ENCODE data around the gene CLTB.

CLTB gene

DNA sequence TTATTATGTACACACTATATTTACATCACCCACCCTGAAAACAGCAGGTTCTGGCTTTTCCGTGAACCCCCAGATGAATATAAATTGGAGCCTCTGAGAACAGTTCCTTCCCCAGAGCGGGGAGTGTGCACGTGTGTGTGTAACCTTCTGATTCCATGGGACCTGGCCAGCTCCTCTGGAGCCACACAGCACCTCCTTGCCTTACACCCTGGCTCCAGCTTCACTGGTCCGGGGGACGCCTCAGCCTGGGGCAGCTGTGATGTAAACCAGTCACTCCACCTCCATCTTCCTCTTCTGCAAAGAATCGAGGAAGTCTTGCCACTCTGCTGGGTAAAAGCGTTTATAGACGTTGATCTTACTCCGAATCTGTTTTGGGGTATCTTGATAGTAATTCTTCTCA lies 32.4 kb downstream of the CLTB start:
- DNase-seq, result no peak

DNA sequence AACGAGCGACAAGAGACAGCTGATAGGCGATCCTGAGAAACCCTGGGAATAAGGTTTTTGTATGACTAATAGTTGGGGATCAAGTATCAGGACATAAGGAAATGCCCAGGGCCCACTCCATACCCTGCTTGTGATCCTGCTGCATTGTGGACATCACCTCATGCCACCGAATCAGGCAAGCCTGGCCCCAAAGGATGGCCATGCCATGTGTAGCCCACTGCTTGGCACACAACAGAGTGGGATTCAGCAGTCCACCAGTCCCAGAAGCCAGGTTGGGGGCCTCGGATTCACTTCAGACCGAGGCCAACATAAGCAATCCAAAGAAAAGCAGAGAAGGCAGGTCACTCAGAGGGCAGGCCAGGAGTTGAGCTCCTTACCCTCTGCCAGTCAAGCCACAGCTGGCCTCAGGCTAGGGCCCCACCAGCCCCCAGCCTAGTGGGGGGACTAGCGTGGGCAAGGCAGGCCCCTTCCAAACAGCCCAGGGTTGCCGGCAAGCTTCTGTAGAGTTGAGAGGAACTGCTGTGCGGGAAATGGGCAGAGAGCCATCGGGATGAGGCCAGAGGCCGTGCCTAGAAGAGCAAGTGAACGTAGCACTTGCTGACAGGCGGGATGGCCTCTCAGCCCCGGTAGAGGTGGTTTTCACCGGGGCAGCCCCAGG lies 33.0 kb downstream of the CLTB start:
- no peak for DNase-seq

DNA sequence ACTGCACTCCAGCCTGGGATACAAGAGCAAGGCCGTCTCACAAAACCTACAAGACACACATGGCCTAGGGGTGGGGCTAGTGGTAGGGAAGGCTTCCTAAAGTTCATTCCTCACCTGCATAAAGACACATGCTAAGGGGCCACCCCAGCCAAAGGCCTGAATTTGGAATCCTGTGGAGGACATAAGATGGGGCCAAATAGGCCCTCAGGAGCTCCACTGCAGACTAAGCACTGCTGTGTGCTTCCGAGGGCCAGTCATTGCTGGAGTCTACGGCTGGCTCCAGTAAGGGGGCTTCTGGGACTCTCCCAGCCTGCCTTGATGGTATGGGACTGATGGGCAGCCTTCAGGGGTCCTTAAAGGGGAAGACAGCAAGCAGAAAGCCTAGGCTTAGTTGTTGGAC lies 33.6 kb downstream of the CLTB start:
- DNase-seq, result no peak

DNA sequence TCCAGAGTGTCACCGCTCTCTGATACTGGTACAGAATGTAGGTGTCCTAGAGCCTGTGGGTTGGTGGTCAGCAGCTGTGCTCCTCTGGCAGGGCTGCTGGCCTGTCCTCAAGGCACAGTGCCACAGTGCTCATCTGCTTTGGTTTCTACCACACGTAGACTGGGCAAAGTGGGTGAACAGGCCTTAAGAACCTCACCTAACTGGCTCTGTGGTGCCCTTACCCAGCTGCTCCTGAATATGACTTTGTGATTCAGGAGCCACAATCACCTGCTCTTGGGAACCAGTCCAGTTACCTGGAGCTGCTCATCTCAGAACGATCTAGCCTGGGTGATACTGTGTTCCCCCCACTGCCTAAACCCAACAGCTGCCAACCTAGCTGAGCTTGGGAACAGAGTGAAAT lies 34.4 kb downstream of the CLTB start:
- DNase-seq, result no peak

- peak in 9 of 58 donors; percentile 4 to 39 (median 19) for DNase-seq
Observed at GRCh38 chr5:176381423-176381822, 34.9 kb downstream of the CLTB start.

DNA sequence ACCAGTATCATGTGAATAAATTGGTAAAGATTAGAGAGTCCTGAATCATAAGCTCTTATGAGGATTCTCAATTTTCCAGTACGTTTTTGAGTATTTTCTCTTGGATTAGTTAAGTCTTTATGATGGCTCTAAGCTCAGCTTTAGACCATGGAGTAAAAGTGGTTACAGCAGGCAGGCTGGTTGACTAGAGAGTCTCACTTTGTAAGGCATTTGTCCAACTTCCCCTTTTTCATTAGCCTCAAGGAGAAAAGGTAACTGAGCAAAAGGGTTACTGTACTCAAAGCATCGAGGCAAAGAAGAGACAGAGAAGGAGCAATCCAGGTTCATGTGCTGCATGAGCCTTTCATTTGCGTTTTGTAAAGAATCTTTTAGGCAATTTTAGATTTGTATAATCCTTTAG lies 36.5 kb downstream of the CLTB start:
- DNase-seq, result no peak

DNA sequence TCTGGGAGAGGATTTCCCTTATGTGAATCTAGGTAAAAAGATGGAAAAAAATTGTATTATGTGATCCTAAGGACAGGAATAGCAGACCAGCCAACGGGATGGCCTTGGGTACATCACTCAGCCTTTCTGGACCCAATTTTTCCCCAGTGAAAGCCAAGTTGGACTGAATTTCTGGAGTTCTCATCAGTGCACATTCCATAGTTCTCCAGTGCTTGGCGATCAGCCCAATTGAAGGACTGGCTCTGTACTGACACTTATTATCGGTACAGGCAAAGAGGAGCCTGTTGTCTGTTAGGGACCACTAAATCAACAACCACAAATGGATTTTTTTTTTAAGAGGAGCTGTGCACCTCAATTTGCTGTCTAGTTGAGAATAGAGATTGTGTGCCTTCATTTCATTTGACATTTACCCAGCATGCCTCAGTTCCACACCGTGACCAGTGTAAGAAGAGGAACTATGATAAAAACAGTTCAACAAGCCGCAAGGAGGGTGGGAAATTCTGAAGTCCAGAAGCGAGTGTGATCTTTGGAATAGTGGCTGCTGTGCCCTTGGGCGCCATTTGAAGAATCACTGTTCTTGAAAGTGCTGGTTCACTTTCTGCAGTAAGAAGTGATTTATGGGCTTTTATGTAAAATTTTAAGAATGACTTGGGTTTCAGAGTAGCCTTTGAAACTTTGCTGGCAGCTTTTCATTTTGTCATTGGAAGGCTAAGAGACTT lies 43.1 kb downstream of the CLTB start:
- peak in 1 of 58 donors; percentile 3 for DNase-seq

DNA sequence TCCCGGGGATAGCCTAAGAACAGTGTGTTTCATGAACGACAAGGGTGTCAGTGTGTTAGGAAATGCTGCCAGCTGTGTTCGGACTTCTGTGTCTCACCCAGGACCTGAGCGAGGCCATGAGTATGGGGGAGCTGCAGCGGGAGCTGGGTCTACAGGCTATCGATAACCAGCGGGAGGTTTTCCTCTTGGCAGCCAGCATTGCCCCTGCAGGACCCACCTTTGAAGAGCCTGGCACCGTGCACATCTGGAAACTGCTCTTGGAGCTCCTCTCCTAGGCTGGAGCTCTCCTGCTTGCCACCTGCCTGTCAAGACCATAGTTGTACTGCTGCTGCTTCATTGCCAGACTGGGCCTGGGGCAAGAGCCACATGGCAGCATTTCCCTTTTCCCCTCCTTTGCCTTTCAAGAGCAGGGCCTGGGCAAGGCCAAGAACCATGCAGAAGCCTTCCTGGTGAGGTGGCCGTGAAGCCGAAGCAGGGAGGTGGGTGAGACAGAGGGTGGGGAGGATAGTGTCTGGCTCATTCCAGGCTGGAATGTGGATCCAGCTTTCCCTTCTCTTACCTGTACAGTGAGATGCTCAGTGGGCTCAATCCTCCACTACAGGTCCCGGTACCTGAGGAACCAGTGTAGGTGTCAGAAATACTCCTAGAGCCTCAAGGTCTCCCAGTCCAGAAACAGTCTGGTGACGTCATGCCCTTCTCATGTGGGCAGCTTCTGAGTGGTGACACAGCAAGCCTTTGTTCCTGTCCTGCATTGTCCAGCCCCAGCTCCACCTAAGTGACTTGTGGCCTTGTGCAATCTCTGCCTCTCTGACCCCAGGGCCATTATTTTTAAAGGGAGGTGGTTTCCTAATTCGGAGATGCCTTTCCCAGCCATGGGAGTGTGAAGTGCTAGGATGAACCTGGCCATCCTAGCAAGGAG lies 44.5 kb downstream of the CLTB start:
- DNase-seq, result peak in 7 of 58 donors; percentile 4 to 41 (median 18)

DNA sequence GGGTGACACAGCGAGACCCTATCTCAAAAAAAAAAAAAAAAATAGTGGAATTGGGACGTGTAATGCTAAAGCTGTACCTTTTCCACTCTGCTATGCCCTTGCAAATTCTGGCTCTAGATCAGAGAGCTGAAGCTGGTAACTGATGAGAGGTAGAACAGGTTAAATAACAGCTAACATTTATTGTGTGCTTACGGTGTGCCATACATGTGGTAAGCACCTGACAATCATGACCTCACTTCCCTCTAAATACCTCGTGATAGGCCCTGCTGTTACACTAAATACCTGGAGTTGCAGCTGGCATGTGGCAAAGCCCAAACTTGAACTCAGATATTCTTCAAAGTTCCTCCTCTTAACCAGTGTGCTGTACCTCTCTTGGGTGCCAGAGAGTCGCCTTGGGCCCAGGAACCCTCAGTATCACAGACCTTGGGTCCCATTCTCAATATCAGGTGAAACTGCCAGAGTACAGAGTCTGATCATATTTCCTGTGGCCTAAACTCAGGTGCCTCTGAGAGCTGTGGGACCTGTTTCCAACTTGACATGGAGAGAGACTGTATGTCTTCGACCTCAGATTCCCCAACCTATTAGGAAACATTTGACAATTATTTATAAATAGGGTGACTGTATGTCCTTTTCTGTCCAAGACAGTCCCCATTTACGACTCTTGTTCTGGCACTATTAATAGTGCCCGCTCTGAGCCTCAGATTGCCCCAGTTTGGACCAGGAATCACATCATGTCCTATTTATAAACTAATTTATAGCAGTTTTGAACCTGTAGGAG lies 46.2 kb downstream of the CLTB start:
- DNase-seq, result no peak

- DNase-seq, result no peak
Observed at GRCh38 chr5:176368726-176369125, 47.6 kb downstream of the CLTB start.

GRCh38 chr5:176366232-176366894 lies 50.0 kb downstream of the CLTB start:
- DNase-seq, result peak in 1 of 58 donors; percentile 42

DNA sequence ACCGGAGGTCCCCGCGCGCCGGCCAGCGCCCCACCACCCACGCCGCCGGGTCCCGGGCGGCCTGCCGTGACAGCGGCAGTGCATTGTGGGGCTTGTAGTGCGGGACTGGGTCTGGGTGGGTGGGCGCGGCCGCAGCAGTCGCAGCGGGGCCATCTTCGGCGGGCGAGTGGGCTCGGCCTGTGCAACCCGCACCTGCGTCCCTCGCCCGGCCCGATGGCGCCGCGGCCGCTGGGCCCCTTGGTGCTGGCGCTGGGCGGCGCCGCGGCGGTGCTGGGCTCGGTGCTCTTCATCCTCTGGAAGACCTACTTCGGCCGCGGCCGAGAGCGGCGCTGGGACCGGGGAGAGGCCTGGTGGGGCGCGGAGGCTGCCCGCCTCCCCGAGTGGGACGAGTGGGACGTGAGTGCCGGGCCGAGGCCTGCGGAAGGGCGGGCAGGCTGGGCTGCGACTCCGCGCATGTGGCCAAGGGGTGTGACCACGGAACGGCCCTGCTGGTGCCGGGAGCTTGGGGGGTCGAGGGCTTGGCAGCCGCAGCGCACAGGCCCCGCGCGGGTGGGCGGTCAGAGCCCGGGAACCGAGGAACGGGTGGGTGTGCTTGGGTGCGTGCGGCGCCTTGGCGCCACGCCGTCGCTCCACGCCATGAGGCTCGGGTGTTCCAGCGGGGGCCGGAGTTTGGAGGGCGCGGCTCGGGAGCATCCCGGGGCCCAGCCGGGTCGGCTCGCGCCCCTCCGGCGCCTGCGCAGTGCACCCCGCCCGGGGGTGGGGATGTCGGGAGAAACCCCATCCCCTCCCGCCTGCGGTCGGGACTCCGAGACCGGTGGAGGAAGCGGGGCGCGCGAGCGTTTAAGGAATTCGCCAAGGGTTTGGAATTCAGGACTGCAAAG lies 50.7 kb downstream of the CLTB start, which contains the start of gene ARL10:
TSS of gene ARL10 (plus strand) at position 137 of the 881 bp plus-strand sequence. CDS start at position 214, 77 bp downstream.
- DNase-seq, result peak in 53 of 58 donors; percentile 10 to 81 (median 52)

DNA sequence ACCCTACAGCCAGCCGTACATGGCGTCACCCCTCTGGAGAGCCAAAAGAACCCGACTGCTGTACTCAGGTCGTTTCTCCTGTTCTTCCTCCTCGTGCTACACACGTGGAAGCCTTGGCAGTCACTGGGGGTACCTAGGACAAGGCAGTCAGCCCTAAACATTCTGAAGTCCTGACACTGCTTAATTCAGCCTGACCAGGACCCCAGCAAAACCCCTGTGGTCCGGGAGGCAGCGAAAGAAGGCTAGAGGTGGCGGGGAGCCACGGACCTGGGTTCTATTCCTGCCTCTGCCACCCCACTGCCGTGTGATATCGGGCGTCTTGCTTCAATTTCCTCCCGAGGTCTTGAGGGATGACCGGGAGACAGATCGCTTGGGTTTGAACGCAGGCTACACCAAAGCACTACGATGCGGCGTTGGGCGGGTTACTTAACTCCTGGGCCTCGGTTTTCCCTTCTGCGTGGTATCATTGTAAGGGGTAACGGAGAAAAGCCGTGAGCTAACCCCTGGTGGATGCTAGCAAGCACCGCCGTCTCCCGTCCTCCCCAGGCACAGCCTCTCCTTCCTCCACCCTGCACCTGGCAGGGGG lies 51.5 kb downstream of the CLTB start:
- peak in 4 of 58 donors; percentile 25 to 70 (median 48) for DNase-seq

DNA sequence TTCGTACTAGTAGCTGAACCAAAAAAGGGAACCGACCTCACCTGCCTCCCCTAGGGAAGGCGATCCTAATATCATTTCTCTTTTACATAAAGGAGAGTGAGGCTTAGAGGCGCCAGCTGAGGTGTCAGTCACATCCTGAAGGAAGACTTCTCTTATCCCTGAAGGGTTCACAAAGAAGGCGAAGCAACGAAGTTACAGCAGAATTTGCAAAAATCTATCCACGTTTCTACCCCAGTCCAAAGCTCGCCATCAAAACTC lies 54.2 kb downstream of the CLTB start:
- DNase-seq, result no peak

- peak; percentile 44 to 97 (median 90) for DNase-seq
Observed at GRCh38 chr5:176361437-176362232, 54.7 kb downstream of the CLTB start, which contains the start of gene KIAA1191. Gene KIAA1191, minus strand, starts transcription at chr5:176361764. Its CDS starts 2,256 bp downstream, at chr5:176359508.

DNA sequence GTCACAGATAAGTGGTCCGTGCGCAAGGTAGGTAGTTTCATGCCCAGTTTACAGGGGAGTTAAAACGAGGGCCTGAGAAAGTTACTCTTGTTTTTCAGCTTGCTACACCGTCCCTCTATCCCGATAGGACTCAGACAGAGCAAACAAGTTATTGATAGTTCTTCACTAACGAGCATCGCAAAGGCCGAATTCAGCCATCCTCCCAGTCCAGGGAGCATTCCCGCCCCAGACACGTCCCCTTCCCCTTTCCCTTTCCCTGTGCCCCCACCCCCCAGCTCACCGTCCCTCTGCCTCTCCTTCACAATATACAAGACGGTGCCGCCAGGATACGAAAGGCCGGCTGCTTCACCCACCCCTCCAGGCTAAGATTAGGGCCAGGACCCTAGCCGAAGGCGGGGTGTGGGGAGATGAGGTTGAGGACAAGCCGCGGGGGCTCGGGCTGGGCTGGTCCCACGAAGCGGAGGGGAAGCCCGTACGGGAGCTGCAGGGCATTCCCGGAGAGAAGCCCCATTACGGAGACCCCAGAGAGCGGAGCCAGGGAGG lies 55.4 kb downstream of the CLTB start:
- peak in 9 of 58 donors; percentile 30 to 59 (median 48) for DNase-seq

DNA sequence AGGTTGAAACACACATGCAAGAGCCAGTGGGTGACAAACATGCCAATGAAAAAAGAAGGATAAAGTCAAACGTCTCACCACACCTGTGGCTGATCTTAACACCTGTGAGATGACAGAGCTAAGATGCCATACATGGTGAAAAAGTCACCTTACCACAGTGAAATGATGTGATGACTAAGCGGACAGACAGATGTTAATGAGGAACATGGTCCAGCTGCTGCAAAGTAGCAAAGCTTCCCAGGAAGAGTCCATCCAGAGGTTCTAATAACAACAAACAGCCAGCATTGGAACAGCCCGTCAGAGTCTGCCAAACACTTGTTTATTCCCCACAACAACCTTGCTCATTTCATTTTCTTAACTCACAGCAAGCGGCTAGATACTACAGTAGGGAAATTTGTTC lies 56.7 kb downstream of the CLTB start:
- no peak for DNase-seq

DNA sequence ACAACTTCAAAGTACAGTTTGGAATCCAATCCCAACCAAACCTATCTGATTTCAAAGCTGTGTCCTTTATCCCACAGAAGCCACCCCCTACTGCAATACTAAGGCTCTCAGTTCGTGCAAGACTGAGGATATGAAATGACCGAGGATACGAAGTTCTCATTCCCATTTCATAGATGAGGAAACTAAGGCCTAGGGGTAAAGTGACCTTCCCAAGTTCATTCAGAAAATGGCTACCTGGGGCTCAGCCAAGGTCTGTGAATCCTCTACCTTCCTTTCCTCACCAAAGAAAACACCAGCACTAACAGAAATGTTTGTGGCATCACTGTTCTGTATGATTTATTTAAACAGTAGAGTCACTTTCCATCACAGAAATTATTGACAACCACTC lies 60.2 kb downstream of the CLTB start:
- no peak for DNase-seq

Measured in anterior cingulate cortex (tissue), 58 donors.